Stimulated activated CD4-positive, alpha-beta T cell treated with anti-CD3 and anti-CD28 coated beads, TNF-alpha, amount 100 ng/mL, for 24 hours (primary cell): Measurements from ENCODE around the gene CCL1.
A peak's percentile ranks its signal among the peaks of the same experiment; 100 is the strongest.
"Not testable (repeated sequence)": the region's sequence is repeated elsewhere in the genome, so short reads cannot be mapped to it uniquely, and the experiment has no call there.

Experiments
- DNase-seq, 3 experiments: peaks; one replicate each; pipeline ENCODE4 v3.0.0-alpha.2; 2020; ENCODE audit warnings: low read depth in 3 of 3

CCL1 gene

GRCh38 chr17:34360601-34361270, 2.3 kb downstream of the CCL1 start:
- DNase-seq: no peak

GRCh38 chr17:34358631-34359030, 4.4 kb downstream of the CCL1 start:
- DNase-seq: no peak

GRCh38 chr17:34357398-34357797, 5.6 kb downstream of the CCL1 start:
- DNase-seq: no peak

DNA sequence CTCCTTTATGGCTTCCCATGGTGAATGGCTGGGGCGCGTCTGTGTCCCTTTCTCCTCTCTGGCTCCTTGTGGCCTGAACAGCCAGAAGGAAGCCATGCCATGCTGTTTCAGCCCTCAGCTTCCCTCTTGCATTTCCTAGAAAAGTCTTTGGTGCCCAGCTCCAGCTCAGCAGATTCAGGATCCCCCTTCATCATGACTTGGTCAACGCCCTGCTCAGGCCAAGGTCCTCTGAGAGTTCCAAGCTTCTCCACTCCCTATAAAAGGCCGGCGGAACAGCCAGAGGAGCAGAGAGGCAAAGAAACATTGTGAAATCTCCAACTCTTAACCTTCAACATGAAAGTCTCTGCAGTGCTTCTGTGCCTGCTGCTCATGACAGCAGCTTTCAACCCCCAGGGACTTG, 6.8 kb downstream of the CCL1 start, which contains the start of gene CCL13:
TSS of gene CCL13 (plus strand) at position 287 of the 400 bp plus-strand sequence. CDS start at position 334, 47 bp downstream.
- no peak for DNase-seq

GRCh38 chr17:34354637-34355036, 8.4 kb downstream of the CCL1 start:
- DNase-seq: no peak

GRCh38 chr17:34352191-34352590, 10.8 kb downstream of the CCL1 start:
- DNase-seq: no peak

DNA sequence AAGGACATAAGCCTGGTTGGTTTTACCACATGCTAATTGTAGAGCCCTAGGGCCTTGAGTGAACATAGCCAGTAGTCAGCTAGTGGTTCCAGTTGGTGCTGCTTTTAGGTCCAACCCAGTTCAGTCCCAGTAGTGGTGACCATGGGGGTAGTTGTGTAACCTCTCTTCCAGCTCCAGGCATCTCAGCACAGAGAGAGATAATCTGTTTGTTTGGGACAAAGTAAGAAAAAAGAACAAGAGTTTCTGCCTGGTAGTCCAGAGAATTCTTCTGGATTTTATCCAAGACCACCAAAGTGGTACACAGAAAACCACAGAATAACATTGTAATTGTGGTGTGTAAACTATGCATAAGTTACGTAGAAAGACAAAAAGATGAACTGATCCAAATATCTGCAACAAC, 11.9 kb downstream of the CCL1 start:
- no peak for DNase-seq

GRCh38 chr17:34349751-34350150, 13.3 kb downstream of the CCL1 start:
- DNase-seq: no peak

GRCh38 chr17:34347063-34347462, 16.0 kb downstream of the CCL1 start:
- DNase-seq: no peak

DNA sequence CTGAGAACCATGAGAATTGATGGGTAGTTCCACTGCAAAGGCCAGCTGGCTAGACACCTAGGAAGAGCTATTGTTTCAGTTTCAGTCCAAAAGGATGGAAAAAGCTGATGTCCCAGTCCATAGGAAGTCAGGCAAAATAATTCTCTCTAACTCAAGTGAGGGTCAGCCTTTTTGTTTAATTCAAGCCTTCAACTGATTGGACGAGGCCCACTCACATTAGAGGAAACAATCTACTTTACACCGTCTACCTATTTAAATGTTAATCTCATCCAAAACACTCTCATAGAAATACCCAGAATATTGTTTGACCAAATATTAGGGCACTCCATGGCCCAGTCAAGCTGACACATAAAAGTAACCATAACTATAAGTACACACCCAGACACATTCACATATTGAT, 21.1 kb downstream of the CCL1 start:
- no peak for DNase-seq

- no peak for DNase-seq
These were observed 23.8 kb downstream of the CCL1 start for GRCh38 chr17:34339138-34339770.

DNA sequence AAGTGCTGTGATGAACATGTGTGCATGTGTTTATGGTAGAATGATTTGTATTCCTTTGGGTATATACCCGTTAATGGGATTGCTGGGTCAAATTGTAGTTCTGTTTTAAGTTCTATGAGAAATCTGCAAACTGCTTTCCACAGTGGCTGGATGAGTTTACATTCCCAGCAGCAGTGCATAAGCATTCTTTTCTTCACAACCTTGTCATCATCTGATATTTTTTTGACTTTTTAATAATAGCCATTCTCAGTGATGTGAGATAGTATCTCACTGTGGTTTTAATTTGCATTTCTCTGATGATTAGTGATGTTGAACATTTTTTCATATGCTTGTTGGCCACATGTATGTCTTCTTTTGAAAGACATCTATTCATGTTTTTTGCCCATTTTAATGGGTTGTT, 25.3 kb downstream of the CCL1 start:
- DNase-seq: no peak

DNA sequence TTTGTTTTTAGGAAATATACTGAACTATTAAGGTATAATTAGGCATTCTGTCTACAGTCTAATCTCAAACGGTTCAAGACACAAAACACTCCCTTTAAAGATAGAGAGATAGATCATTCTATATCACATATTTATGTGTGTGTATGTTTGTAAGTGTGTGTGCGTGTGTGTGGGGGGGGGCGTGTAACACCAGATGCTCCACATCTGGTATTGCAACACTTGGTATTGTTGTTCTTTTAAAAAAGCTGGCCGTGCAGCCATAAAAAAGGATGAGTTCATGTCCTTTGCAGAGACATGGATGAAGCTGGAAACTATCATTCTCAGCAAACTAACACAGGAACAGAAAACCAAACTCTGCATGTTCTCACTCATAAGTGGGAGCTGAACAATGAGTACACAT, 35.5 kb downstream of the CCL1 start:
- not testable (repeated sequence) for DNase-seq

DNA sequence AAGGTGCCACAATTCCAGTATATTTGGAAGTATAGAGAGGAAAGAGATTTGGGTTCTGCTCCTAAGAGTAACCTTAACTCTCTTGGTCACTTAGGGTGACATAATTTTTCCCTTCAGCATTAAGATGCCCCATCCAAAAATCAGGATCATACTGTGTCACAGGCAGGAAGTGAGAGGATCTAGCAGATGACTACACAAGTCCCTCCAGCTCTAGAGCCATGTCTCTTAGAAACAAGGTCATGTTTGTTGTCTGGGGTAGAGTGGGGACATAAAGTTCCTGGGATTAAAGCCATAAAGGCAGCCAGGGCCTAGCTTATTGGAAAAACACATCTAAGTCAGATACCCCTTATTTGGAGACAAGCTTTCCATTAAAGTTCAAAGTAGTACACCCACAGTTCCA, 41.1 kb downstream of the CCL1 start:
- no peak for DNase-seq

- DNase-seq: no peak
These were observed 44.0 kb downstream of the CCL1 start, which contains the start of gene CCL8 for GRCh38 chr17:34319039-34319483. Gene CCL8 (plus strand): TSS chr17:34319435. CDS start chr17:34319502, 67 bp downstream.

DNA sequence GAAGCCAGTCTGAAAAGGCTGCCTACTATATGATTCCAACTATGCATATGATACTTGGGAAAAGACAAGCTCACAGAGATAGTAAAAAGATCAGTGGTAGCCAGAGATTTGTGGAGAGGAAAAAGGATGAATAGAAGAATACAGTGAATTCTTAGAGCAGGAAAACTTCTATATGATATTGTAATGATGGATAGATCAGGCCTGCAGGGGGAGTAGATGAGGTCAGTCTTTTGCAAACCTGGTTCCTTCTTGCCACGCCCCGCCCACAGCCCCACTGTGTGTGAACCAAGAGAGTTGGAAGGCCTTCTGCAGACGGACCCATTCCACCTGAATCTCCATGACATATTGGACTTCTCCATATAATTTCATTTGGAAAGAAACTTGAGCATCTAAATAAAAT, 44.6 kb downstream of the CCL1 start:
- DNase-seq: peak in 1 of 3 experiments; percentile 3

- no peak for DNase-seq
These were observed 48.8 kb downstream of the CCL1 start for GRCh38 chr17:34314279-34314678.

- no peak for DNase-seq
These were observed 49.9 kb downstream of the CCL1 start for GRCh38 chr17:34313164-34313563.

DNA sequence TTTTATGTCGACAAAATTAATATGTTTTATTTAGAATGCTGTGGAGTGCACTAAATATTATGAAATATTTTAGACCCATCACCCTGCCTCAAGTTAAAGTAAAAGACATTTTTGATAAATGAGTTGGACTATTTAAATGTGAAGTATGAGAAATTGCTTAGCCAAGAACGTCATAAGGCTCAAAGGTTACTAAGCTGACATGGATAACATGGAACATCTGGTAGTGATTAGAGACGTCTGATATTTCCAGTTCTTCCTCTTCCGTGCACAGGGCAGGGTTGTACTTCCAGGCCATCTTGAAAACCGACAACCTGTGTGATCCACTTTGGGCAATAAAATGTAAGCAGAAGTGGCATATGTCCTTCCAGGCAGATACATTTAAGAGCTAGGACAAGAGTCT, 51.0 kb downstream of the CCL1 start:
- DNase-seq: no peak

DNA sequence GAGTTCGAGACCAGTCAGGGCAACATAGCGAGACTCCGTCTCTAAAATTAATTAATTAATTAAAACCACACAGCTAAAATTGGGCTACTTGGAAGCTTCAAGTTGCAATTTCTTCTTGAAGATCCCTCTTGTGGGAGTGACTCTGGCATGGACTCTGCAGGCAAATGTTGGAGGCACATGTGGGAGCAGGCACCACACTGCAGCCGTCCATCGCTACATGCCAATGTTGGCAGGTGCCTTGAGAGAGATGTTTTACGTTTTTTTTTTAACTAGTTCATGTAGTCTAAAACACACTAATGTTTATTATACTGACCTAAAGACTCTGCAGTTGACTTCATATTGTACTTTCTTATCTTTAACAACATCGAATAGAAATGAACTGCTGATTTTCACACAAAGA, 51.7 kb downstream of the CCL1 start:
- no peak for DNase-seq
